ENCODE measurements around the gene MAP1A.
"Not testable (repeated sequence)": the region's sequence is repeated elsewhere in the genome, so short reads cannot be mapped to it uniquely, and the experiment has no call there.

Gene MAP1A

DNA sequence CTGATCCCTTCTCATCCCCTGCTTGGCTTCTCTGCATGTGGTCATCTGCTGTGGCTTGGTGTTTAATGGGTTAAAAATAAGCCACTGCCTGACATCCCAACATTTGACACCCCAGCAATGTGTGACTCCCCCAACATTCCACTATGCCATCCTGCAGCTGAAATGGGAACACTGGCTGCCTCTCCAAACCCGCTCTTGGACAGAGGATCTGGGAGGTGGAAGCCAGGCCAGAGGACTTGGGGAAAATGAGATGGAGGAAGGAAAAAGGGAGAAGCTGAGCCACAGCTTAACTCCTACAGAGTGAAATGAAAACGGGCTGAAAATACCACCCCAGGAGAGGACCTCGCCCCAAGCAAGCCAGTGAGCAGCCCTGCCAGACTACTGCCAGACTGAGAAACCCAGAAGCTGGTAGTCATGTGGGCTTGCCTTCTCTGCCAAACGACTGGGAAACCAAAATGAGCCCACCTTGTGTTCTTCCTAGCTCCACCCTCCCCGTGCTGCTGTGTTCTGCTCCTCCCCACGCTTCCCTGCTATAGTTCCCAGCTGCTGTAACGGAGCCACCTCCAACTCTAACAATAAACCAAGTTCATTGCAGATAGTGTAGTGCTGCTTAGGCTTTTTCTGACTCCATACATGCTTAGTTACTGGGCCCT lies 13.7 kb downstream of the MAP1A start:
- no peak for DNase-seq

- DNase-seq: not testable (repeated sequence)
Measured at GRCh38 chr15:43532826-43533225, 15.4 kb downstream of the MAP1A start.

DNA sequence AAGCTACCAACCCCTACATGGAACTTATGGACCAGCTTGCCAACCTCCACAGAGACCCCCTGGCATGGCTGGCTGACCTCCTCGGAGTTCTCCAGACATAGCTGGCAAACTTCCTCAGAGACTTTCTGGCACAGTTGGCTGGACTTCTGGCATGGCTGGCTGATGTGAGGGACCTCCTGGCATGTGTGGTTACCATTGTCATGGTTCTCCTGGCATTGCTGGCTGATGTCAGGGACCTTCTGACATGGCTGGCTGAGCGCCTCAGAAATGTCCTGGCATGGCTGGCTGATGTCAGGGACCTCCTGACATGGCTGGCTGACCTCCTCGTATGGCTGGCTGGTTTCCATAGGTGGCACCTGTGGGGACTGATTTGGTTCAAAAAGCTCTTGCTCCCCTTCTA lies 17.5 kb downstream of the MAP1A start:
- DNase-seq: no peak

- no peak for DNase-seq
Measured at GRCh38 chr15:43538091-43538490, 20.7 kb downstream of the MAP1A start.

- DNase-seq: peak; percentile 59
Measured at GRCh38 chr15:43541785-43542184, 24.4 kb downstream of the MAP1A start.

- DNase-seq: no peak
Measured at GRCh38 chr15:43544266-43544665, 26.9 kb downstream of the MAP1A start.

DNA sequence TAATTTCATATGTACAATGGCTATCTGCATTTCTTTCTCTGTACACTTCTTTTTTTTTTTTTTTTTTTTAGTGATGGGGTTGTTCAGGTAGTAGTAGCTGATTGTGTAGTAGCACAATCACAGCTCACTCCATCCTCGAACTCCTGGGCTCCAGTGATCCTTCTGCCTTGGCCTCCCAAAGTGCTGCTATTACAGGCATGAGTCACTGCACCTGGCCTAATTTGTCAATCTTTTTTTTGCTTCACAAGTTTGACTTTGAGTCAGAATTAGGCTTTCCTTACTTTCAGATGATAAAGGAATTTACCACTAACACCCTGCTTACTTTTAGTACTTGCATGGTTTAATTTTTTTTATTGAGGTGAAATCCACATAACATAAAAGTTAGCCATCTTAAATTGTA lies 28.0 kb downstream of the MAP1A start:
- no peak for DNase-seq

GRCh38 chr15:43547539-43547938 lies 30.1 kb downstream of the MAP1A start:
- DNase-seq: no peak

DNA sequence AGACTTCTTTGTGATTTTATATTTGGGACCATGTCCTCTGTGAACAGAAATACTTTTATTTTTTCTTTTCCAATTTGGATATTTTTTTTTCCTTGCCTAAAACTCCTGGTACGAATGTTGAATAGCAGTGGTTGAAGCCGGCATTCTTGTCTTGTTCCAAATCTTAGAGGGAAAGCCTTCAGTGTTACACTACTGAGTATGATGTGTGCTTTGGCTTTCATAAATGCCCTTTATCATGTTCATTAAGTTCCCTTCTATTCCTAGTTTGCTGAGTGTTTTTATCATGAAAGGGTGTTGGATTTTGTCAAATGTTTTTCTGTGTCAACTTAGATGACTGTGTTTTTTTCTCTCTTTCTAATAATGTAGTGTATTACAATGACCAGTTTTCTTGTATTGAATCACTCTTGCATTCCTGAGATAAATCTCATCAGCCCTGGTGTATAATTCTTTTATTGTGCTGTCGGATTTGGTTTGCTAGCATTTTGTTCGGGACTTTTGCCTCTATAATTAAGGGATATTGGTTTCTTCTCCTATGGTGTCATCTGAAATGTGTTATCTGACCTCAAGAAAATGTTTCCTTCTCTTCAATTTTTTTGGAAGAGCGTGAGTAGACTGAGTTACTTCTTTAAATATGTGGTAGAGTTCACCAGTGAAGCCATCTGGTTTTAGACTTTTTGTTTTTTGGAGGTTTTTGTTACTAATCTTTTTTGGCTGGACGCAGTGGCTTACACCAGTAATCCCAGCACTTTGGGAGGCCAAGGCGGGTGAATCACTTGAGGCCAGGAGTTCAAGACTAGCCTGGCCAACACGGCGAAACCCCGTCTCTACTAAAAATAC lies 33.3 kb downstream of the MAP1A start:
- DNase-seq: no peak

DNA sequence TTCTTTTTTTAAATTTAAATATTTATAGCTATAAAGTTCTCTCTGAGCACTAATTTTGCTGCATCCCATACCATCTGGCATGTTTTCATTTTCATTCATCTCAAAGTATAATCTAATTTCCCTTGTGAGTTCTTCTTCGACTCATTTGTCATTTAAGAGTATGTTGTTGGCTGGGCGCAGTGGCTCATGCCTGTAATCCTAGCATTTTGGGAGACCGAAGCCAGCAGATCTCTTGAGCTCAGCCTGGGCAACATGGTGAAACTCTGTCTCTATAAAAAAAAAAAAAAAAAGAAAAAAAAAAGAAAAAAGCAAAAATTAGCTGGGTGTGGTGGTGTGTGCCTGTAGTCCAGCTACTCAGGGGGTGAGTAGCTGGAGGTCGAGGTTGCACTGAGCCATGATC lies 34.8 kb downstream of the MAP1A start:
- DNase-seq: no peak

DNA sequence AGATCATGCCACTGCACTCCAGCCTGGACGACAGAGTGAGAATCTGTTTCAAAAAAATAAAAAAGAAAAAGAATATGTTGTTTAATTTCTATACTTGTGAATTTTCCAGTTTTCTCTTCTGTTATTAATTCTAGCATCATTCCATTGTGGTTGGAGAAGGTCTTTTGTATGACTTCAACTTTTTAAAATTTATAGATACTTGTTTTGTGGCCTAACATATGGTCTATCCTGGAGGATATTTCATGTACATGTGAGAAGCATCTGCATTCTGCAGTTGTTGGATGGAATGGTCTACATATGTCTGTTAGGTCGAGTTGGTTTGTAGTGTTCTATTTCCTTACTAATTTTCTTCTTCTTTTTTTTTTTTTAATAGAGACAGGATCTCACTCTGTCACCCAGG lies 35.6 kb downstream of the MAP1A start:
- no peak for DNase-seq

- not testable (repeated sequence) for DNase-seq
Measured at GRCh38 chr15:43562753-43563152, 45.3 kb downstream of the MAP1A start.

DNA sequence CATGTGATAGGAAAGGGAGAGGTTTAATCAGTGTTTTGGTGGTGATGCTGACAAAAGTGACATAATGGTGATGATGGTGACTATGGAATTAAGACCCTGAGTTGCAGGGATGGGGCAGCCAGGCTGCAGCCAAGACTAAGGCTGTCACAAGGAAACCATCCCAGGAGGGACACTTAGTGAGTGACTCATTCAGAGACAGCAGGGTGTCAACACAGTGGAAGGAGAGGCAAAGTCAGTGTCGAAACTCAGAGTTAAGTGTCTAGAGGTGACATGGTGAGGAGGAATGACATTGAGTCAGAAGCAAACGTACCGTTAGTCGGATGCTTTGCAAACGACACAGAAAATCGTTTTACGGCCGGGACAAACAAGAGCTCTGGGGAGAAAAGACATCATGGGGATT lies 46.4 kb downstream of the MAP1A start:
- DNase-seq: not testable (repeated sequence)

DNA sequence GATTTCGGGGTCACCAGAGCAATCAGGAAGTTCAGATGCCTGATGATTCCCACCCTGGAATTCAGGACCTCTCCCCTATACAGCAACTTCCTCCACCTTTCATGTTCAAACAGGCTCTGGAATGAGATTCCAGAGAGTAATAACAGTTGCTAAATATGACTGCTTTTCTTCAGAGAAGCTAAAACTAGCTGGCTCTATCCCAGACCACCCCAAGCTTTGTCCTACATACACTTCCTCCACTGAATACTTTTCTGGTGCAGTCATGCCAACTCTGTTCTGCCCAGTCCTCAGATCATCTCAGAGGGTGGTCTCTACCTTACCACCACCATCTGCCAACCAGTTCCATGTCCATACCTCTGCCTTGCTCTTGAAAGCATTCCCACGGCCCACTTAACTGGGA lies 49.2 kb downstream of the MAP1A start:
- DNase-seq: not testable (repeated sequence)

GRCh38 chr15:43574607-43575006 lies 57.2 kb downstream of the MAP1A start:
- DNase-seq: not testable (repeated sequence)
